Subcutaneous abdominal adipose tissue (tissue), 5 donors: ENCODE data around the gene GLRX5.

Experiments used
- H3K27ac ChIP-seq: one replicate; pipeline ENCODE4 v1.7.0; 2013; ENCODE audit warnings: low read depth, mild to moderate bottlenecking, inconsistent platforms, low read length, moderate library complexity
- H3K27me3 ChIP-seq, 5 donors: one replicate each; pipeline ENCODE4 v1.7.0; 2013; ENCODE audit warnings: low read length in 5 of 5, inconsistent platforms in 1 of 5; ENCODE audit not compliant: control insufficient read depth in 5 of 5, insufficient read depth in 4 of 5
- H3K36me3 ChIP-seq, 5 donors: one replicate each; pipeline ENCODE4 v1.7.0; 2013; ENCODE audit warnings: low read length in 5 of 5; ENCODE audit not compliant: control insufficient read depth in 5 of 5, insufficient read depth in 5 of 5
- H3K4me1 ChIP-seq, 5 donors: one replicate each; pipeline ENCODE4 v1.7.0; 2013; ENCODE audit warnings: low read length in 5 of 5, mild to moderate bottlenecking in 3 of 5, moderate library complexity in 1 of 5; ENCODE audit not compliant: control insufficient read depth in 5 of 5, insufficient read depth in 5 of 5
- H3K4me3 ChIP-seq, 5 donors: one replicate each; pipeline ENCODE4 v1.7.0; 2013; ENCODE audit warnings: low read length in 5 of 5, low read depth in 1 of 5
- H3K9ac ChIP-seq, 5 donors: one replicate each; pipeline ENCODE4 v1.7.0; 2013; ENCODE audit warnings: low read length in 5 of 5, mild to moderate bottlenecking in 4 of 5, moderate library complexity in 3 of 5
- H3K9me3 ChIP-seq, 5 donors: one replicate each; pipeline ENCODE4 v1.7.0; 2013; ENCODE audit warnings: low read length in 5 of 5; ENCODE audit not compliant: control insufficient read depth in 5 of 5
- donor health status: healthy.
- donor health status: healthy.
- donor health status: healthy.
- donor health status: healthy.
- donor health status: healthy.

GLRX5 gene

GRCh38 chr14:95498622-95499353 is 36.1 kb upstream of the GLRX5 start:
- Histone ChIP-seq H3K4me3 (no peak overlapping the region), H3K9me3 (no peaks in the 10 kb centered on the region), H3K27ac (peak overlapping the region; percentile 76), H3K36me3 (peaks cover 0 to 18% (median 13%) of the 10 kb centered on the region in 5 donors), H3K9ac (peak overlapping the region in 2 of 5 donors; percentile 9 to 27), H3K4me1 (peaks cover 22 to 87% (median 75%) of the 10 kb centered on the region in 5 donors), H3K27me3 (no peaks in the 10 kb centered on the region)

- Histone ChIP-seq H3K9me3 (no peaks in the 10 kb centered on the region), H3K4me1 (peaks cover 22 to 90% (median 78%) of the 10 kb centered on the region in 5 donors), H3K27me3 (no peaks in the 10 kb centered on the region), H3K9ac (peak overlapping the region in 1 of 5 donors; percentile 9), H3K4me3 (no peak overlapping the region), H3K27ac (peak overlapping the region; percentile 76), H3K36me3 (peaks cover 0 to 17% (median 16%) of the 10 kb centered on the region in 5 donors)
Observed at GRCh38 chr14:95499354-95499750, 35.5 kb upstream of the GLRX5 start.

- peak overlapping the region; percentile 84 for H3K27ac ChIP-seq
- no peaks in the 10 kb centered on the region for H3K9me3 ChIP-seq
- H3K4me1 ChIP-seq: peaks cover 24 to 93% (median 87%) of the 10 kb centered on the region in 5 donors
- H3K27me3 ChIP-seq: no peaks in the 10 kb centered on the region
- peak overlapping the region in 1 of 5 donors; percentile 4 for H3K9ac ChIP-seq
- H3K4me3 ChIP-seq: peak overlapping the region in 1 of 5 donors; percentile 23
- peaks cover 0 to 17% (median 15%) of the 10 kb centered on the region in 5 donors for H3K36me3 ChIP-seq
Observed at GRCh38 chr14:95500201-95500681, 34.6 kb upstream of the GLRX5 start.

- peaks cover 19 to 88% (median 82%) of the 10 kb centered on the region in 5 donors for H3K4me1 ChIP-seq
- no peaks in the 10 kb centered on the region for H3K27me3 ChIP-seq
- H3K36me3 ChIP-seq: peaks cover 0 to 17% (median 15%) of the 10 kb centered on the region in 5 donors
- H3K4me3 ChIP-seq: peak overlapping the region in 1 of 5 donors; percentile 23
- peak overlapping the region; percentile 84 for H3K27ac ChIP-seq
- H3K9ac ChIP-seq: peak overlapping the region in 1 of 5 donors; percentile 22
- H3K9me3 ChIP-seq: no peaks in the 10 kb centered on the region
Observed at GRCh38 chr14:95500772-95501401, 34.0 kb upstream of the GLRX5 start.

- Histone ChIP-seq H3K27ac (peak overlapping the region; percentile 84), H3K4me1 (peaks cover 15 to 86% (median 80%) of the 10 kb centered on the region in 5 donors), H3K4me3 (no peak overlapping the region), H3K36me3 (peaks cover 0 to 28% (median 18%) of the 10 kb centered on the region in 5 donors), H3K27me3 (no peaks in the 10 kb centered on the region), H3K9me3 (no peaks in the 10 kb centered on the region), H3K9ac (no peak overlapping the region)
Observed at GRCh38 chr14:95502381-95502950, 32.4 kb upstream of the GLRX5 start.

- Histone ChIP-seq H3K4me1 (peaks cover 20 to 89% (median 84%) of the 10 kb centered on the region in 5 donors), H3K27me3 (no peaks in the 10 kb centered on the region), H3K9me3 (no peaks in the 10 kb centered on the region), H3K4me3 (no peak overlapping the region), H3K9ac (no peak overlapping the region), H3K27ac (peak overlapping the region; percentile 84), H3K36me3 (peaks cover 0 to 28% (median 25%) of the 10 kb centered on the region in 5 donors)
Observed at GRCh38 chr14:95503365-95504134, 31.3 kb upstream of the GLRX5 start.

GRCh38 chr14:95504135-95505029 is 30.5 kb upstream of the GLRX5 start:
- H3K4me3 ChIP-seq: no peak overlapping the region

GRCh38 chr14:95505030-95505589 is 29.7 kb upstream of the GLRX5 start:
- Histone ChIP-seq H3K4me1 (peaks cover 22 to 92% (median 85%) of the 10 kb centered on the region in 5 donors), H3K9me3 (no peaks in the 10 kb centered on the region), H3K36me3 (peaks cover 0 to 33% (median 29%) of the 10 kb centered on the region in 5 donors), H3K27ac (peak overlapping the region; percentile 84), H3K27me3 (no peaks in the 10 kb centered on the region), H3K9ac (peak overlapping the region in 1 of 5 donors; percentile 23), H3K4me3 (no peak overlapping the region)

More at GRCh38 chr14:95504135-95505029, 30.5 kb upstream of the GLRX5 start:
- H3K4me1 ChIP-seq: peaks cover 22 to 89% (median 82%) of the 10 kb centered on the region in 5 donors
- H3K27ac ChIP-seq: peak overlapping the region; percentile 84
- peaks cover 0 to 29% (median 25%) of the 10 kb centered on the region in 5 donors for H3K36me3 ChIP-seq
- H3K27me3 ChIP-seq: no peaks in the 10 kb centered on the region
- peak overlapping the region in 1 of 5 donors; percentile 23 for H3K9ac ChIP-seq
- H3K9me3 ChIP-seq: no peaks in the 10 kb centered on the region
